Small intestine (tissue), 7 donors: Measurements from ENCODE around the gene GBF1. TPM values are rescaled to one million over a fixed set of nuclear protein-coding genes. Genes with fewer than 3 reads are reported as not detected.
A peak's percentile ranks its signal among the peaks of the same experiment; 100 is the strongest.

Experiments
- DNase-seq, 2 donors: peaks; one replicate each; pipeline versions ENCODE4 v3.0.0 to v3.0.0-alpha.2; 2013
- FAIRE-seq: peaks from 2 replicates; lab custom pipeline; 2012; peaks lifted over from hg19 to GRCh38; lab: Jason Lieb, UNC
- H3K27ac ChIP-seq, 3 donors: one replicate each; pipeline ENCODE4 v1.5.1; 2013; ENCODE audit warnings: low read length in 2 of 3, mild to moderate bottlenecking in 2 of 3, control low read depth in 1 of 3, inconsistent platforms in 1 of 3, low read depth in 1 of 3, moderate library complexity in 1 of 3
- H3K27me3 ChIP-seq, 3 donors: one replicate each; pipeline ENCODE4 v1.6.1; 2013; ENCODE audit warnings: low read length in 3 of 3, inconsistent platforms in 1 of 3; ENCODE audit not compliant: control insufficient read depth in 3 of 3, insufficient read depth in 3 of 3
- H3K36me3 ChIP-seq, 3 donors: one replicate each; pipeline ENCODE4 v1.6.1; 2013; ENCODE audit warnings: low read length in 3 of 3, inconsistent platforms in 1 of 3, low read depth in 1 of 3, mild to moderate bottlenecking in 1 of 3, moderate library complexity in 1 of 3; ENCODE audit not compliant: control insufficient read depth in 3 of 3, insufficient read depth in 2 of 3
- H3K4me1 ChIP-seq, 3 donors: one replicate each; pipeline ENCODE4 v1.6.1; 2013; ENCODE audit warnings: low read length in 2 of 3, inconsistent platforms in 1 of 3, low read depth in 1 of 3, mild to moderate bottlenecking in 1 of 3, moderate library complexity in 1 of 3; ENCODE audit not compliant: control insufficient read depth in 3 of 3, insufficient read depth in 2 of 3
- H3K4me3 ChIP-seq, 3 donors: one replicate each; pipeline ENCODE4 v1.5.1; 2013; ENCODE audit warnings: low read length in 3 of 3, control low read depth in 1 of 3, inconsistent platforms in 1 of 3, low read depth in 1 of 3, mild to moderate bottlenecking in 1 of 3, moderate library complexity in 1 of 3
- H3K9me3 ChIP-seq, 2 donors: one replicate each; pipeline ENCODE4 v1.6.1; 2013; ENCODE audit warnings: low read depth in 1 of 2, low read length in 1 of 2; ENCODE audit not compliant: control insufficient read depth in 2 of 2, insufficient read depth in 1 of 2
- WGBS, 3 donors: extraction: QIAGEN DNeasy Blood & Tissue Kit; methylation state at CpG; one replicate each; pipeline ENCODE4 v1.1.7; 2013; 5-methylcytosine and 5-hydroxymethylcytosine counted together
- polyA plus RNA-seq, 4 donors: library from polyadenylated mRNA; stranded (reverse) in 3 of 4; unstranded in 1 of 4; fragments of 200-250 nt in 3 of 4; fragments of 120-200 nt in 1 of 4; gene quantifications; one replicate each; pipeline versions ENCODE4 v1.2.1 to v1.2.3, GENCODE V29; 2013
- donor health status: healthy with polysubstance abuse.
- donor health status: control.
- donor health status: control.
- donor health status: Bipolar disorder and iron deficiency.
- donor health status: healthy.

GBF1 gene
- polyA plus RNA-seq, 4 donors = 13.2 to 53.0 (median 18.4) TPM

- Histone ChIP-seq H3K27ac (no peak overlapping the region), H3K9me3 (no peaks in the 10 kb centered on the region), H3K4me3 (no peak overlapping the region), H3K27me3 (no peaks in the 10 kb centered on the region), H3K36me3 (peaks cover 32 to 87% (median 42%) of the 10 kb centered on the region in 3 donors), H3K4me1 (no peaks in the 10 kb centered on the region)
- 95 to 98% (median 95%) methylated on average over 6 of the region's 6 CpGs for whole genome bisulfite sequencing, 3 donors
- no peak for DNase-seq
- no peak for FAIRE-seq
These were observed 134.1 kb downstream of the GBF1 start for GRCh38 chr10:102379383-102379782.

- H3K9me3 ChIP-seq = no peaks in the 10 kb centered on the region
- H3K36me3 ChIP-seq = peaks cover 22 to 64% (median 28%) of the 10 kb centered on the region in 3 donors
- no peak overlapping the region for H3K4me3 ChIP-seq
- WGBS, 3 donors = 83 to 89% (median 89%) methylated on average over 9 of the region's 9 CpGs
- H3K27me3 ChIP-seq = no peaks in the 10 kb centered on the region
- no peaks in the 10 kb centered on the region for H3K4me1 ChIP-seq
- H3K27ac ChIP-seq = no peak overlapping the region
- no peak for DNase-seq
- FAIRE-seq = no peak
These were observed 136.7 kb downstream of the GBF1 start for GRCh38 chr10:102381983-102382382.

- H3K27me3 ChIP-seq = no peaks in the 10 kb centered on the region
- H3K9me3 ChIP-seq = no peaks in the 10 kb centered on the region
- DNase-seq (no peak), FAIRE-seq (no peak)
- no peak overlapping the region for H3K4me3 ChIP-seq
- no peaks in the 10 kb centered on the region for H3K4me1 ChIP-seq
- 92 to 94% (median 93%) methylated on average over 8 of the region's 8 CpGs for WGBS, 3 donors
- no peak overlapping the region for H3K27ac ChIP-seq
- H3K36me3 ChIP-seq = peaks cover 22 to 59% (median 28%) of the 10 kb centered on the region in 3 donors
These were observed 137.5 kb downstream of the GBF1 start for GRCh38 chr10:102382871-102383270.

- Histone ChIP-seq H3K9me3 (no peaks in the 10 kb centered on the region), H3K27ac (no peak overlapping the region), H3K4me3 (no peak overlapping the region), H3K36me3 (peaks cover 22 to 51% (median 22%) of the 10 kb centered on the region in 3 donors), H3K27me3 (no peaks in the 10 kb centered on the region), H3K4me1 (no peaks in the 10 kb centered on the region)
- DNase-seq (no peak), FAIRE-seq (no peak)
- WGBS, 3 donors = 50 to 66% (median 65%) methylated on average over 6 of the region's 6 CpGs
These were observed 138.7 kb downstream of the GBF1 start for GRCh38 chr10:102384053-102384452.

GRCh38 chr10:102384606-102385429 is 139.5 kb downstream of the GBF1 start:
- Histone ChIP-seq H3K9me3 (no peaks in the 10 kb centered on the region), H3K27ac (no peak overlapping the region), H3K27me3 (no peaks in the 10 kb centered on the region), H3K4me3 (no peak overlapping the region), H3K4me1 (no peaks in the 10 kb centered on the region), H3K36me3 (peaks cover 14 to 43% (median 18%) of the 10 kb centered on the region in 3 donors)
- no peak for DNase-seq
- FAIRE-seq = no peak
- 64 to 69% (median 68%) methylated on average over 4 of the region's 4 CpGs for WGBS, 3 donors

- H3K4me1 ChIP-seq = peaks cover 0 to 2% (median 0%) of the 10 kb centered on the region in 3 donors
- H3K36me3 ChIP-seq = no peaks in the 10 kb centered on the region
- DNase-seq (no peak), FAIRE-seq (no peak)
- no peak overlapping the region for H3K27ac ChIP-seq
- WGBS, 3 donors = 65 to 87% (median 78%) methylated on average over 3 of the region's 3 CpGs
- H3K27me3 ChIP-seq = peaks cover 0 to 7% (median 0%) of the 10 kb centered on the region in 3 donors
- no peak overlapping the region for H3K4me3 ChIP-seq
- H3K9me3 ChIP-seq = no peaks in the 10 kb centered on the region
These were observed 144.6 kb downstream of the GBF1 start for GRCh38 chr10:102389894-102390293.

- Histone ChIP-seq H3K4me3 (no peak overlapping the region), H3K9me3 (no peaks in the 10 kb centered on the region), H3K36me3 (peaks cover 0 to 14% (median 0%) of the 10 kb centered on the region in 3 donors), H3K27me3 (peaks cover 0 to 7% (median 0%) of the 10 kb centered on the region in 3 donors), H3K4me1 (peaks cover 2 to 17% (median 4%) of the 10 kb centered on the region in 3 donors), H3K27ac (no peak overlapping the region)
- WGBS, 3 donors = 69 to 87% (median 74%) methylated on average over 5 of the region's 5 CpGs
- FAIRE-seq = no peak
- DNase-seq = no peak
These were observed 147.0 kb downstream of the GBF1 start for GRCh38 chr10:102392306-102392705.

GRCh38 chr10:102393411-102394078 is 148.2 kb downstream of the GBF1 start:
- Histone ChIP-seq H3K27me3 (peaks cover 0 to 7% (median 0%) of the 10 kb centered on the region in 3 donors), H3K27ac (peak overlapping the region; percentile 91 to 96 (median 93)), H3K9me3 (no peaks in the 10 kb centered on the region), H3K4me3 (peak overlapping the region; percentile 19 to 65 (median 62)), H3K4me1 (peaks cover 2 to 17% (median 4%) of the 10 kb centered on the region in 3 donors), H3K36me3 (peaks cover 0 to 27% (median 0%) of the 10 kb centered on the region in 3 donors)
- 15 to 29% (median 21%) methylated on average over 30 of the region's 30 CpGs for WGBS, 3 donors
- no peak for DNase-seq
- no peak for FAIRE-seq
